ENCODE measurements around the gene TTC39B. TPM values are rescaled to one million over a fixed set of nuclear protein-coding genes. Genes with fewer than 3 reads are reported as not detected.

Gene TTC39B
- total and polyA plus RNA-seq, 4 experiments from 2014 or later = 10.5 to 30.2 (median 19.9) TPM

DNA sequence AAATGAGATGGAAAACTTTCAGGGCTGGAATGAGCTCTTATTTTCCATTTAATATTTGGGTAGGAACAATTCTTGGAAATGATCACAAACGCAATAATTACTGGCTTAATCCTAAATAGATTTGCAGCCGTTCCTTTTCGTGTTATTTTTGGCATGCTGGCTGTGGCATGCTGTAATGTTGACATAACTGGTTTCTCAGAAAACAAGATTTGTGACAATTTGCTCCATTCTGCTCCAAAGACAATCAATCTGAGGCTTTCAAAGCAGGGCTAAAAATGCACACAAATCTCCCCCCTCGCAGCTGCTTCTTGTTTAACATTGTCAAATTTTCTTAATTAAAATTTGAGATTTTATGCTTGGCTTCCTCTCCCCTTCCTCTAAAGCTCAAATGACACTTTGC lies 151.2 kb downstream of the TTC39B start:
- H3K4me1 Mint-ChIP-seq = peaks cover 0 to 2% (median 0%) of the 10 kb centered on the region in 4 donors
- POLR2A ChIA-PET (ENCODE audit: partially characterized antibody) = no interaction called here
- Histone ChIP-seq H3K27me3 (ENCODE audit: insufficient read depth, low read length) (no peaks in the 10 kb centered on the region), H3K4me3 (ENCODE audit: low read length in 2 of 2) (no peak overlapping the region), H3K27ac (ENCODE audit: low read depth, low read length) (no peak overlapping the region), H3K4me1 (ENCODE audit: insufficient read depth, low read length) (no peaks in the 10 kb centered on the region), H3K9me3 (ENCODE audit: control insufficient read depth in 1 of 2, low read length in 2 of 2) (no peaks in the 10 kb centered on the region), H3K36me3 (ENCODE audit: insufficient read depth, low read length) (no peaks in the 10 kb centered on the region)
- no peak overlapping the region for H3K27ac Mint-ChIP-seq
- H3K27me3 Mint-ChIP-seq = peaks cover 8% of the 10 kb centered on the region in 2 donors
- H3K36me3 Mint-ChIP-seq = no peaks in the 10 kb centered on the region
- DNase-seq = no peak
- CTCF ChIA-PET (ENCODE audit: partially characterized antibody) = interaction anchor here (1.8 kb wide), 1 partner anchor 21 kb away, joined by 4 read pairs; no protein-coding TSS in a partner anchor
- no peak overlapping the region for H3K4me3 Mint-ChIP-seq
- peaks cover 0 to 3% (median 0%) of the 10 kb centered on the region in 8 donors for H3K9me3 Mint-ChIP-seq
- intact Hi-C loops (cut with micrococcal nuclease) = no loop called here

DNA sequence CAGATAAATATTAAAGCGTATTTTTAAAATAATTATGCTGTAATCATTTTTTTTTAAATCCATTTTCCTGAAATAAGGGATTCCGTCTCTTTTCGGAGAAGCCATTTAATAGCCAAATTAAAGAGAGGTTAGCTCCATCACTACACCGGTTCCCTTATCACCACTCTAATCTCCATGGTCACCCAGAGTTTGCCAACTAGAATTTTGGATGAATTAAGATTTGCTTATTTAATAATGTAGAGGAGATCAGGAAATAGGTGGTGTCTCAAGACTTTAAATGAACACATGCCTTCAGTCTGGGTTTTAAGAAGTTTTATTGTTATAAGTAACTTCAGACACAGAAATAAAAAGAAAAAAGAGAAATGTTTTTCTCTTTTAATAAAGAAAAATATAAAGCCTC lies 151.7 kb downstream of the TTC39B start:
- Histone ChIP-seq H3K4me1 (ENCODE audit: insufficient read depth, low read length) (no peaks in the 10 kb centered on the region), H3K4me3 (ENCODE audit: low read length in 2 of 2) (no peak overlapping the region), H3K9me3 (ENCODE audit: control insufficient read depth in 1 of 2, low read length in 2 of 2) (no peaks in the 10 kb centered on the region), H3K27me3 (ENCODE audit: insufficient read depth, low read length) (no peaks in the 10 kb centered on the region), H3K36me3 (ENCODE audit: insufficient read depth, low read length) (no peaks in the 10 kb centered on the region), H3K27ac (ENCODE audit: low read depth, low read length) (no peak overlapping the region)
- Mint-ChIP-seq H3K27ac (no peak overlapping the region), H3K4me3 (no peak overlapping the region), H3K4me1 (no peaks in the 10 kb centered on the region), H3K27me3 (peaks cover 8 to 10% of the 10 kb centered on the region in 2 donors), H3K9me3 (peaks cover 0 to 3% (median 0%) of the 10 kb centered on the region in 8 donors), H3K36me3 (no peaks in the 10 kb centered on the region)
- intact Hi-C loops (cut with micrococcal nuclease) = no loop called here
- ChIA-PET POLR2A (ENCODE audit: partially characterized antibody) (no interaction called here), CTCF (ENCODE audit: partially characterized antibody) (interaction anchor here (1.8 kb wide), 1 partner anchor 20 kb away, joined by 4 read pairs; no protein-coding TSS in a partner anchor)
- no peak for DNase-seq

DNA sequence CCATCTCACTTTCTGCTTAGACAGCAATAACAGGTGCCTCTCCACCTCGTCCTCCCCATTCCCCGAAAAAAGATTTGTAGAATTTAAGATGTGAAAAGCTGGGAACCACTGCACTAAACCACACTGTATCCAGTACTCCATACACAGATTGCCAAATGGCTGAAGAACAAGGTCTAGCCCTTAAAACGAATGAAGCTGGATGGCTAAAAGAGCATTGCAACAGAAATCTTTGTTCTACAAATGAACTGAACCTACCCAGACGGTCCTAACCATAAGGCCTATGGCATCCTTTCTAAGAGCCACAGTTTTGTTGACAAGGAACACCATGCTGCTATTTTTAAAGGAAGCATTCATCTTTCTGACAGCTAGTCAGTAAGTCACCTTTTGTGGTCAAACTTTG lies 152.3 kb downstream of the TTC39B start:
- CTCF ChIA-PET (ENCODE audit: partially characterized antibody) = interaction anchor here (1.8 kb wide), 1 partner anchor 19 kb away, joined by 4 read pairs; no protein-coding TSS in a partner anchor
- Histone ChIP-seq H3K36me3 (ENCODE audit: insufficient read depth, low read length) (no peaks in the 10 kb centered on the region), H3K27ac (ENCODE audit: low read depth, low read length) (no peak overlapping the region), H3K27me3 (ENCODE audit: insufficient read depth, low read length) (no peaks in the 10 kb centered on the region), H3K4me3 (ENCODE audit: low read length in 2 of 2) (no peak overlapping the region), H3K4me1 (ENCODE audit: insufficient read depth, low read length) (no peaks in the 10 kb centered on the region), H3K9me3 (ENCODE audit: control insufficient read depth in 1 of 2, low read length in 2 of 2) (no peaks in the 10 kb centered on the region)
- peaks cover 8 to 11% of the 10 kb centered on the region in 2 donors for H3K27me3 Mint-ChIP-seq
- no peaks in the 10 kb centered on the region for H3K4me1 Mint-ChIP-seq
- DNase-seq = no peak
- no peaks in the 10 kb centered on the region for H3K36me3 Mint-ChIP-seq
- intact Hi-C loops (cut with micrococcal nuclease) = no loop called here
- no peak overlapping the region for H3K27ac Mint-ChIP-seq
- peaks cover 0 to 3% (median 0%) of the 10 kb centered on the region in 8 donors for H3K9me3 Mint-ChIP-seq
- POLR2A ChIA-PET (ENCODE audit: partially characterized antibody) = no interaction called here
- no peak overlapping the region for H3K4me3 Mint-ChIP-seq

DNA sequence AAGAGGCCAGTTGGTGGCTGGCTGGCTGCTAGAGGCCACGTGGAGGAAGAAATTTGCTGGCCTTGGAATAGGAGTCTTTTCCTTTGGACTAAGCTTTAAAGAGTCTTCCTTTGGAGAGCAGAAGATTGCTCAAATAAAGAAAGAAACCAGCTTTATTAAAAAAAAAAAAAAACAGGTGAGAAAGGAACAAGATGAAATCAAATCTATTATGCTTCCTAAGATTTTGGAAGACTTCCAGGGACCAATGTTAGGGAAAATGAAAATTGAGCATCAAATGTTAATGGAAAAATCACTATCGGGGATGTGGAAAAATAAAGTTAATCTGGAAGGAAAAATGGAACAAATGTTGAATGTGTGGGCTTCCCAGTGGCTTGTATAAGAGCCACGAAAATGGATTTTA lies 153.1 kb downstream of the TTC39B start:
- CTCF ChIA-PET (ENCODE audit: partially characterized antibody) = no interaction called here
- no peaks in the 10 kb centered on the region for H3K36me3 ChIP-seq (ENCODE audit: insufficient read depth, low read length)
- no peaks in the 10 kb centered on the region for H3K9me3 ChIP-seq (ENCODE audit: control insufficient read depth in 1 of 2, low read length in 2 of 2)
- H3K27me3 Mint-ChIP-seq = peaks cover 9 to 14% of the 10 kb centered on the region in 2 donors
- H3K9me3 Mint-ChIP-seq = peaks cover 0 to 3% (median 0%) of the 10 kb centered on the region in 8 donors
- H3K27me3 ChIP-seq (ENCODE audit: insufficient read depth, low read length) = no peaks in the 10 kb centered on the region
- H3K4me1 Mint-ChIP-seq = no peaks in the 10 kb centered on the region
- no peaks in the 10 kb centered on the region for H3K4me1 ChIP-seq (ENCODE audit: insufficient read depth, low read length)
- no peaks in the 10 kb centered on the region for H3K36me3 Mint-ChIP-seq
- POLR2A ChIA-PET (ENCODE audit: partially characterized antibody) = no interaction called here
- H3K27ac ChIP-seq (ENCODE audit: low read depth, low read length) = no peak overlapping the region
- no peak overlapping the region for H3K27ac Mint-ChIP-seq
- intact Hi-C loops (cut with micrococcal nuclease) = no loop called here
- H3K4me3 Mint-ChIP-seq = no peak overlapping the region
- H3K4me3 ChIP-seq (ENCODE audit: low read length in 2 of 2) = no peak overlapping the region
- no peak for DNase-seq

DNA sequence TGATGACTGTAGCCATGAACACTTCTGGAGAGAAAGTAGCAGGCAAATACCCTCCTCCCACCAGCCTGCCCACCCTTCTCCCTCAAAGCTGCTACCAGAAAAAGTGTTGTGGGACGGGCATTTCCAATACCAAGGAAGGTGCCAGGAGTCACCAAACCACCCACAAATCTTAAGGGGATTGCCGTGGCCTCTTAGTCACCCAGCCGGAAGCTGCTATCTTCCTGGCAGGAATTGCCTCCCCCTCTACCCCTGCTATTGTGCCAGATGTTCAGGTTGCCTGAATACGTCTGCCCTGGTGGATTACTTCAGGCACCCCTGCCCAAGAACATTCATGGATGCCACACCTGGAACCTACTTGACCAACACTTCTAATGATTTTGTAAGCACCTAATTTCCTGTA lies 156.1 kb downstream of the TTC39B start:
- no peak overlapping the region for H3K27ac Mint-ChIP-seq
- no peaks in the 10 kb centered on the region for H3K9me3 ChIP-seq (ENCODE audit: control insufficient read depth in 1 of 2, low read length in 2 of 2)
- H3K9me3 Mint-ChIP-seq = peaks cover 0 to 3% (median 0%) of the 10 kb centered on the region in 8 donors
- no peaks in the 10 kb centered on the region for H3K4me1 ChIP-seq (ENCODE audit: insufficient read depth, low read length)
- no peaks in the 10 kb centered on the region for H3K36me3 Mint-ChIP-seq
- ChIA-PET CTCF (ENCODE audit: partially characterized antibody) (interaction anchor here (0.9 kb wide), 1 partner anchor 16 kb away, joined by 3 read pairs; no protein-coding TSS in a partner anchor), POLR2A (ENCODE audit: partially characterized antibody) (no interaction called here)
- no peak overlapping the region for H3K4me3 Mint-ChIP-seq
- DNase-seq = no peak
- intact Hi-C loops (cut with micrococcal nuclease) = no loop called here
- H3K27ac ChIP-seq (ENCODE audit: low read depth, low read length) = no peak overlapping the region
- no peaks in the 10 kb centered on the region for H3K27me3 ChIP-seq (ENCODE audit: insufficient read depth, low read length)
- H3K4me3 ChIP-seq (ENCODE audit: low read length in 2 of 2) = no peak overlapping the region
- H3K27me3 Mint-ChIP-seq = peaks cover 7 to 9% of the 10 kb centered on the region in 2 donors
- no peaks in the 10 kb centered on the region for H3K4me1 Mint-ChIP-seq
- H3K36me3 ChIP-seq (ENCODE audit: insufficient read depth, low read length) = no peaks in the 10 kb centered on the region

DNA sequence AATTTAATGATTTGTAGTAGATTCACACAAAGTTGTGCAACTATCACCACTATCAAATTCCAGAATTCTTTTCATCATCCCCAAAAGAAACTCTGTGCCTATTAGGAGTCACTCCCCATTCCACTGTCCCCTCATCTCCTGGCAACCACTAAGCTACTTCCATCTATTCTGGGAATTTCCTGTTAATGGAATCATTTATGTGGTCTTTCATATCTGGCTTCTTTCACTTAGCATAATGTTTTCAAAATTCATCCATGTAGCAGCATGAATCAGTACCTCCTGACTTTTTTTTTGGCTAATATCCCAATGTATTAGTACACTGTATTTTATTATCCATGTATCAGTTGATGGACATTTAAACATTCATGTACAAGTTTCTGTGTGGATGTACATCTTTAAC lies 157.6 kb downstream of the TTC39B start:
- H3K27ac ChIP-seq (ENCODE audit: low read depth, low read length) = no peak overlapping the region
- ChIA-PET CTCF (ENCODE audit: partially characterized antibody) (interaction anchor here (0.8 to 2.3 kb wide), 3 partner anchors 14 to 28 kb away, joined by 3 to 7 read pairs (median 6); no protein-coding TSS in a partner anchor), POLR2A (ENCODE audit: partially characterized antibody) (no interaction called here)
- H3K9me3 Mint-ChIP-seq = peaks cover 0 to 3% (median 0%) of the 10 kb centered on the region in 8 donors
- intact Hi-C loops (cut with micrococcal nuclease) = no loop called here
- H3K4me3 ChIP-seq (ENCODE audit: low read length in 2 of 2) = no peak overlapping the region
- H3K27me3 ChIP-seq (ENCODE audit: insufficient read depth, low read length) = no peaks in the 10 kb centered on the region
- H3K4me1 Mint-ChIP-seq = no peaks in the 10 kb centered on the region
- H3K27ac Mint-ChIP-seq = no peak overlapping the region
- peaks cover 7 to 9% of the 10 kb centered on the region in 2 donors for H3K27me3 Mint-ChIP-seq
- H3K36me3 ChIP-seq (ENCODE audit: insufficient read depth, low read length) = no peaks in the 10 kb centered on the region
- DNase-seq = no peak
- H3K9me3 ChIP-seq (ENCODE audit: control insufficient read depth in 1 of 2, low read length in 2 of 2) = no peaks in the 10 kb centered on the region
- H3K4me1 ChIP-seq (ENCODE audit: insufficient read depth, low read length) = no peaks in the 10 kb centered on the region
- no peaks in the 10 kb centered on the region for H3K36me3 Mint-ChIP-seq
- no peak overlapping the region for H3K4me3 Mint-ChIP-seq

DNA sequence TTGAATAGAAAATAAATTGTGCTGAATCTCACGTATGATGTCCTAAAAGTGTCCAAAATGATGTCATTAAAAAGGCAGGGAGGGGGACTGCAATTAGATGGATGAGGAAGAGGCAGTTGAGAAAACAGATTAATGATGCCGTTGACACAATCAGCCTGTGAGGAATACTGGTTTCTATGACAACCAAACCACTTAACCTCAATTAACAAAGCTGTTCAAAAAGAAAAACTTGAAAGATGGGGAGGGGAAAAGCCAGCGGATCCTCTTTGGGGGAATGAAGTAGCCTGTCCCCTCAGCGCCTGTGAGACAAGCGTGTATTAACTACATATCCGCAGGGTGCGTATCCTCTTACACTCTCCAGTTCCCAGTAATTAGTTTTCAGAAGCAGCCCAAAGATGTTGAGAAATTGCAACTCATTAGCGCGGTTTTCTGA lies 160.7 kb downstream of the TTC39B start:
- H3K4me3 Mint-ChIP-seq = no peak overlapping the region
- no peak for DNase-seq
- intact Hi-C loops (cut with micrococcal nuclease) = no loop called here
- no peak overlapping the region for H3K4me3 ChIP-seq (ENCODE audit: low read length in 2 of 2)
- no peaks in the 10 kb centered on the region for H3K36me3 Mint-ChIP-seq
- H3K4me1 ChIP-seq (ENCODE audit: insufficient read depth, low read length) = no peaks in the 10 kb centered on the region
- no peaks in the 10 kb centered on the region for H3K9me3 ChIP-seq (ENCODE audit: control insufficient read depth in 1 of 2, low read length in 2 of 2)
- H3K9me3 Mint-ChIP-seq = no peaks in the 10 kb centered on the region
- H3K27ac Mint-ChIP-seq = no peak overlapping the region
- peaks cover 0 to 8% (median 3%) of the 10 kb centered on the region in 4 donors for H3K4me1 Mint-ChIP-seq
- no peaks in the 10 kb centered on the region for H3K27me3 ChIP-seq (ENCODE audit: insufficient read depth, low read length)
- no peak overlapping the region for H3K27ac ChIP-seq (ENCODE audit: low read depth, low read length)
- CTCF ChIA-PET (ENCODE audit: partially characterized antibody) = no interaction called here
- H3K36me3 ChIP-seq (ENCODE audit: insufficient read depth, low read length) = no peaks in the 10 kb centered on the region
- H3K27me3 Mint-ChIP-seq = peaks cover 2 to 6% of the 10 kb centered on the region in 2 donors
- POLR2A ChIA-PET (ENCODE audit: partially characterized antibody) = no interaction called here

Measured in CD4-positive, alpha-beta memory T cell (primary cell).